Activated CD4-positive, alpha-beta T cell treated with anti-CD3 and anti-CD28 coated beads, Interleukin-2, amount 50 U/mL, for 4 hours (primary cell): ENCODE data around the gene DUOX2.
"Not testable (repeated sequence)": the region's sequence is repeated elsewhere in the genome, so short reads cannot be mapped to it uniquely, and the experiment has no call there.

Experiments
- DNase-seq, 2 experiments: peaks; one replicate each; pipeline ENCODE4 v3.0.0-alpha.2; 2020

Gene DUOX2

DNA sequence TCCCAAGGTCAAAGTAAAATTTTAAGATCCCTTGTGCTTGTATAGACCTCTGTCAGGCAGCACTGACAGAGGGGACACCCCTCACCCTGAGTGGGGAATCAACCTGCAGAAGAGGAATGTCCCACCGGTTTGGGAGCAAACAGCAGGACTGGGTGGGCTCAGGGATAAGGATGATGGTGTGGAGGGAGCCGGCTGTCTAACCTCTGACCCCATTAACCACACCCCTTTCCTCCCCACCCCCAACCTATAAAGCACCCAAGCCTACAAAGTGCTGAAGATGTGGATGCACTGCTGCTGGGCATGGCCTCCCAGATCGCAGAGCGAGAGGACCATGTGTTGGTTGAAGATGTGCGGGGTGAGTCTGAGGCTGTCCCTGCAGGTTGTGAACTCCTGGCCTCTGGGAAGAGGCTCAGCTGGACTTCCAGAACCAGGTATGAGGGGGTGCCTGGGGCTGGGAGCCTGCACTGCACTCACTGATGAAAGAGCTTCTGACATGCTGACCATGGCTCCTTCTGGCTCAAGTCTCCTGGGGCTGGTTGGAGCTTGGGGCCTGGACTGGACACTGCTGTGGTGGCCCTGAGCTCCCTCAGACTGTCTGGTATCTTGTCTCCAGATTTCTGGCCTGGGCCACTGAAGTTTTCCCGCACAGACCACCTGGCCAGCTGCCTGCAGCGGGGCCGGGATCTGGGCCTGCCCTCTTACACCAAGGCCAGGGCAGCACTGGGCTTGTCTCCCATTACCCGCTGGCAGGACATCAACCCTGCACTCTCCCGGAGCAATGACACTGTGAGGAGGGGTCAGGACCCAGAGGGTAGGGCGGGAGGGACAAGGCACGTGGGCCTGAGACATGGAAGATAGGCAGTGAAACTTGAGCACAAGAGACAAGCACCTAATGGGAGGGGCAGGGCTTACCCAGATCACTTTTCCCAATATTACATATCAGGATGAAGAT, 25.1 kb upstream of the DUOX2 start:
- DNase-seq: no peak

DNA sequence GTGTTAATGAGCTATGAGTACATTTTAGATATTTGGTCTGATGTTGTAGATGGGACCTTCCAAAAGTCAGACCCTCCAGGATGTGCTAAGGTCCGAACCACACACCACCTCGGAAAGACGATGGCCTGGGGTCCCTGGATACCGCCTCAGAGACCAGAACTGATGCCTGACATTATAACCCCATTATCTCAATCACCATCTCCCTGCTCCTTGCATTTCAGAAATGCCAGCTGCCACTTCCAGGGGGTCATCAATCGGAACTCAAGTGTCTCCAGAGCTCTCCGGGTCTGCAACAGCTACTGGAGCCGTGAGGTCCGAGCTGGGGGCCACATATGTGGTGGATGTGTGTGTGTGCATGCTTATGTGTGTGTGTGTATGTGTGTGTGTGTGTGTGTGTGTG, 23.7 kb upstream of the DUOX2 start:
- no peak for DNase-seq

DNA sequence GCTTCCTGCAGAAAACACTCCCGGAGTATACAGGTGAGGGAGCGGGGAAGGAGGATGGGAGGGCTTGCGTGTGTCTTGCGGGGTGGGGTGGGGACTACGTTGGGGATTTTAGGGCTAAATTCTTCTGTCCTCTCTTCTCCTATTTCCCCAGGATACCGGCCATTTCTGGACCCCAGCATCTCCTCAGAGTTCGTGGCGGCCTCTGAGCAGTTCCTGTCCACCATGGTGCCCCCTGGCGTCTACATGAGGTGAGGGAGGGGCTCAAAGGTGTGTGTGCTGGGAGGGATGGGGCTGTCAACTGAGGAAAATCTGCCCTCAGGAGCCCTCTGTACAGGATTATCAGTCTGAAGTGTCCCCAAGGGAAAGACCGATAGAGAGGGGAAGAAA, 22.4 kb upstream of the DUOX2 start:
- DNase-seq: no peak

- not testable (repeated sequence) for DNase-seq
Observed at GRCh38 chr15:45135705-45136377, 21.9 kb upstream of the DUOX2 start.

- DNase-seq: no peak
Observed at GRCh38 chr15:45134682-45135604, 21.0 kb upstream of the DUOX2 start.

GRCh38 chr15:45134046-45134445, 20.1 kb upstream of the DUOX2 start:
- DNase-seq: no peak

DNA sequence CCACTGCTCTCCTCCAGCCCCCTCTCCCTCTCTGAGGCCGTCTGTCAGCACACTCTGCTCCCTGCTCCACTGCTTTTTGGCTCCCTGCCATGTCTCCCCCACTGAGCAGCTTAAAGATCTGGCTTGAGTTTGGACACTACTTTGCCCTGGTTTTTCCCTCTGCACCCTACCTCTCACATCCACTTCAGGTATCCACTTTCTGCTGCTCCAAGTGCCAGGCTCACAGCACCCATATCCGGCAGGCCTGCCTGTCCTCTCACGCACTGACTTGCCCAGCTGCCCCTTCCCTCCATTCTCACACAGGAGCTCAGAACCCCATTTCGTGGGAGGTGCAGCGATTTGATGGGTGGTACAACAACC, 19.6 kb upstream of the DUOX2 start:
- no peak for DNase-seq

GRCh38 chr15:45132844-45133560, 19.0 kb upstream of the DUOX2 start:
- no peak for DNase-seq

DNA sequence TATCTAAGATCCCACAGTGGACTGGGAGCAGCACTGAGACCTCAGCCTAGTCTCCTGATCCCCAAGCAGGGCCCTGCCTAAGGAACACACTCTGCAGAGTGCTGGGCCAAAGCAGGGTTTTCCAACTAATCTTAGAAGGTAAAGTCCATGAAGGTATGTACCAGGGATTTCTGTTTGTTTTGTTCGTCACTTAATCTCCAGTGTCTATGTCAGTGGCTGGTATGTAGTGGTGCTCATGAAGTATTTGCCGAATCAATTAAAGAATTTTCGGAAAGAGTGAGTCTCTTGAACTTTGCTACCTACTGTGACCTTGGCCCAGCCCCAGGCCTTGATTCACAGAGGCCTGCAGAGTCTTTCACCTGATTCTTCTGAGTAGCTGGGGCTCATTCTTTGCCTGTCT, 17.5 kb upstream of the DUOX2 start:
- no peak for DNase-seq

GRCh38 chr15:45130291-45131000, 16.5 kb upstream of the DUOX2 start:
- DNase-seq: no peak

DNA sequence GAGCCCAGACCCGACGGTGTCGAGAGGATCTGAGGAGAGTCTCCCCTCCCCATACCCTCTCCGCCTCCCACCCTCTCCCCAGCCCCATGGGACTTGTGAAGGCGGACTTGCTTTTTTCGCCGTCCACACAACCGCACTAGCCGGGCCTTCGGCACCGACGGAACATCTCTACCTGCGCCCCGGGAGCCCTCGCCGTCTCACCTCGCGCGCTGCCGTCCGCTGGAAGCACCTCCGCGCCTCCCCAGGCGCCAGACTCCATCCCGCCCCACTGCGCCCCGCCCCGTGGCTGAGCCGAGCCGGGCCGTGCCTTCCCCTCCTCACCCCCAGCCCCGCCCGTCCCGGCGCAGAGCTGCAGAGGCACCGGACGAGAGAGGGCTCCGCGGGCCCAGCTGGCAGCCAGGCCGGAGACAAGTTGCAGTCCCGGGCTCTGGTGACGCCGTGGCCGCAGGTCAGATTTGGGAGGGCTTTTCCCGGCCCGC, 15.7 kb upstream of the DUOX2 start, which contains the start of the genes DUOX1 and DUOXA1:
DUOX1 (plus strand) TSS at position 344 of the 479 bp plus-strand sequence. CDS start 1,973 bp downstream, outside the sequence.
DUOXA1 (minus strand) TSS at position 229 of the 479 bp plus-strand sequence. CDS start 6,865 bp downstream, outside the sequence.
- peak in 1 of 2 experiments; percentile 23 for DNase-seq

DNA sequence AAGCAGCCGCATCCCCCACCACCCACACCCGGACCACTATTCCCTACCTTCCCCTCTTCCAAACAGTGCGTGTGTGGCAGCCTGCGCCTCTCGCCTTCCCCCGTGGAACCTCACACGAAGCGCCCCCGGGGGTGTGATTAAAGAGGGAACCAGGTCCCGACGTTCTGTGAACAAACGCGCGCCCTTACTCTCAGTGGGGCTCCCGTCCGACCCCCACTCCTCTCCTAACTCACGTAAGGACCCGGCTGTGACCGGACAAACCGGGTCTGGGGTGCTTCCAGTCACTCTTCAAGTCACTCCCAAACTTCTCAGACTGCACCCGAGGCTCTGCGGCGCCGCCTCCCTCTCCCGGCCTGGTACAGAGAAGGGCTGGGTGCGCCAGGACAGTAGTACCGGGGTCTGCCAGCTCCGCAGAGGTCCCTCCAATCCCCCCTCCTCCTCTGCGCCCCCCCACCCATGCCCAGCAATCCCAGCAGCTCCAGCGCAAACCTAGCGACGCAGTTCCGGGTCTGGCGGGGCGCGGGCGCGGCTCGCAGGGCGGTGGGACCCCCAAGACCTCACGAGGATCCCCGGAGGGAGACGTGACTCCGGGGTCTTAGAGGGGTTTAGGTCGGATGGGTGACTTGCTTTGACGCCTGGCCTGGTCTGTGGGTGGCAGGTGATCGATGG, 15.1 kb upstream of the DUOX2 start:
- no peak for DNase-seq

DNA sequence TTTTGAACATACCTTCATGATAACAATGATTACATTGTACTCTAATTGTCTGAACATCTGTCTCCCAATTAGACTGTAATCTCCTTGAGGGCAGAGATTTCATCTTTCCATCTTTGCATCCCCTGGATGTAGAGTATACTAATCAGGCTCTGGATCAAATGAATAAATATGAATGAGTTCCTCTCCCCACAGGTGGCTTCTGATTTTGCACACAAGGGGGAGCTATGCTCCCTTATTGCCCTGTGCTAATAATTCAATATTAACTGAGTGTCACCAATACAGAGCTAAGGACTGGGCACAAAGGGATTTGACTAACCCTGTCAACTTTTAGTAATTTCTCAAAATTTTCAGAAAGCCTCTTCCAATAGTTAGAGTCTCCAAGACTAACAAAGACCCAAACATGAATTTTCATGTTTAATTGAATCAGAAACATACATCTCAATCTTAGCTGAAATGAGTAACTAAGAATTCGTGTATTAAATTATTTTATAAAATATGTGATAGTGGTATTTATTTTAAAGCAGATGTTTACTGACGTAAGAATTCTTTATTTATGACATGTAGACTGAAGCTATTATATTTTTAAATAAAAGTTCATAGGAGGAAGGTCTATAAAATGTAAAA, 12.7 kb upstream of the DUOX2 start:
- peak; percentile 41 to 45 for DNase-seq

DNA sequence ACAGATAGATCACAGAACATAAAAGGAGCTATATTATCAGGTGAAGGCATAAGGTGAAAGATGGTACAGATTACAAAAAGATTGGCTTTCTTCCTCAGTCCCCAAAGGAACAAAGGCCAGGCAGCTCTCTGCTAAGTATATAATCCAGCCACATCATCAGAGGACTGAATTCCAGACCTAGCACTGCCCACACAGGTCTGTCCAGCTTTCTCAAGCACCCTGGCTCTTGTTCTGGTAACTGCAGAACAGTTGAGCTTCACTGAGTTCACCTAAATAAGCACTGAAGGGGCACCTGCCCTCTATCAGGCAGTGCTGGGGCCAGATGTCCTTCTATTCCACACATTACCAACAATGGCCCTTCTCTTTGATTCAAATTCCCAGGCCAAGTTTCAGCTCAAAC, 9.4 kb upstream of the DUOX2 start:
- no peak for DNase-seq

DNA sequence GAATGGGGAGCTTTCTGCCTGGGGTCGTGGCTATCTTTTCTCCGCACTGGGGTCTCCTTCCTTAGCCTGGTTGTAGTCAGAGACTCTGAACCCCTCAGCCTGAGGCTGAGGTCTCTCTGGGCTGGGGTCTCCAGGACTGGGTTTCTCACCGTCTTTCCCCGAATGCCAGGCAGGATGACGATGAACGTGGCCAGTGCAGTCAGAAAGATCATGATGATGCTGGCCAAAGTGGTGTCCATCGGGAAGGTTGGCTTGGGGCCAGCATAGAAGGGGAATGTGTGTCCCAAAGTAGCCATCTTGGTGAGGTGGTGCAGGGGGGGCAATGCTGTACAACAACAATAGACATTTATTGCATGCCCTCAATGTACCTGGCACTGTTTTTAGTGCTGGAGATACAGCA, 8.7 kb upstream of the DUOX2 start:
- no peak for DNase-seq

DNA sequence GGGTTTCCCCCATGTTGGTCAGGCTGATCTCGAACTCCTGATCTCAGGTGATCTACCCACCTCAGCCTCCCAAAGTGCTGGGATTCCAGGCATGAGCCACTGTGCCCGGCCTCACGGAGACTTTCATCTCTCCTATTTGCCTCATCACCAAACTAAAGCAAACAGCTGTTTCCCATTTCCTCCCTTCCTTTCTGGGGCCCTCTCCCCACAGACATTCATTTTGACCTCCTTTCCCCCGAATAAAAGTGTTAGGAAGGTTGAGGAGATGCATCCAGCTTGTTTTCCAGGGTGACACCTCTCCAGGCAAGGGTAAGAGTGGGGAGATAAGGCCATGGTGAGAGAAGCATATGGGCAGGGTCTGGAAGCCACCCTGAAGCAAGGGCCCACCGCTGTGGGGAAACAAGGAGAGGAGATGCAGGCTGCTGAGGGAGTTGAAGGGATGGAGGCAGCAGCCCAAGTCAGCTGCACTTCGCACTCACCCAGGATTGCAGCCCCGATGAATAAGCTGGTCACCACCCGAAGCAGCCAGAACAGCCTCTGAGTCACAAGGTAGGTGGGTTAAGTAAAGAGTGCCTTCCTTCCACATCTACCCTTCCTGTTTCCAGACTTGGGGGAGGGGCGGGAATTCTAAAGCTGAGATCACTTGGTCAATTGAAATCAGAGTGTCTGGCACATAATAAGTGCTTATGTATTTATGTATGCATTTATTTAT, 7.9 kb upstream of the DUOX2 start:
- DNase-seq: no peak

DNA sequence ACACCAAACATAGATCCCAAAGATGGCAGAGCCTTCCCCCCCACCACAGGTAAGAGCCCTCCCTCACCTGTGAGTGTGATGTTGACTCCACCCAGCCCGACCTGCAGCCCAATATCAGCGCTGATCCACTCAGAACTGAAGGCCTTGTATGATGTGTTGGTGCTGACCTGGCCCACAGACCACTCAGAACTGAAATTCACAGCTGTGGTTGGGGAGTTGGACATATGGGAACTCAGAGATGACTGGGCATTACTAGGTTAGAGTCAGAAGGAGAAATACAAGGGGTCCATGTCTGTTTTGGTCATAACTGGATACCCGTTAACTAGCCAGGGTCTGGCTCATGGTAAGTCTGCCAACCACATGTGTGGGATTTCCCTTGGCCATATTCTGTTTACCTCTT, 7.0 kb upstream of the DUOX2 start:
- DNase-seq: no peak

DNA sequence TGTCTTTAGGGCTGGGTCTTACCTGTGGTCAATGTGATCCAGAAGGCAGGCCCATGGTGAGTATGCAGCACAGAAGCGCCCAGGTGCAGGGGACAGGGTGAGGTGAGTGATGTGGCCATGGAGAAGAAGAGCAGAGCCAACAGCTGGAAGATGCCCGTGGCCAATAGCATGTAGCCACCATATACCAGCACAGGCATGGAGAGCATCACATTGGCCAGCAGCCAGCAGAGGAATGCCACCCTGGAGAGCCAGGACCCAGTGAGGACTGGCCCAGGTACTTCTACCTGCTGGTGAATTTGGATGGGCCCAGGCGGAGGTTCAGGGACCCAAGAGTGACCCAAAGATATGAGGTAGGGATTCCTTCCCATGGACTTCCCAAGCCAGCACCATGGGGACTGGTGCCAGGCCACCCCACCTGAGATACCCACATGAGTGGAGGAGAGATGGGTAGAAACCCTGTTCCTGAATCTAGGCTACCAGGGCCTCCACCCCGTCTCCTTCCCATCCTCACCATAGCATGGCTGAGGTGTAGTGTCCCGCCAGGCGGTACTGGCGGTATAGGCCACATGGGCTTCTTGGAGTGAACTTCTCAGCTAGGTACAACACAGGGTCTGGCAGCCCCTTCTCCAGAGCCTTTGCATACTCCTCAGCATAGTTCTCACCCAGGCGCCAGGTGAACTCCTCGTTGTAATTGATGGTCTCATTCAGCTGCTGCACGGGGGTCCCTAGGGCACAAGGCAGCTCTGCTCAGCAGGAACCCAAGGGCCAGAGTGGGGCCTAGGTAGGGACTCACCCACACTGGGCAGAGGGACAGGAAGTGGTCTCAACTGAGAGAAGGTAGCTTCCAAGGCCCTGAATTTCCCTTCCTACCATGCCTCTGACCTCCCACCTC, 6.4 kb upstream of the DUOX2 start:
- no peak for DNase-seq

DNA sequence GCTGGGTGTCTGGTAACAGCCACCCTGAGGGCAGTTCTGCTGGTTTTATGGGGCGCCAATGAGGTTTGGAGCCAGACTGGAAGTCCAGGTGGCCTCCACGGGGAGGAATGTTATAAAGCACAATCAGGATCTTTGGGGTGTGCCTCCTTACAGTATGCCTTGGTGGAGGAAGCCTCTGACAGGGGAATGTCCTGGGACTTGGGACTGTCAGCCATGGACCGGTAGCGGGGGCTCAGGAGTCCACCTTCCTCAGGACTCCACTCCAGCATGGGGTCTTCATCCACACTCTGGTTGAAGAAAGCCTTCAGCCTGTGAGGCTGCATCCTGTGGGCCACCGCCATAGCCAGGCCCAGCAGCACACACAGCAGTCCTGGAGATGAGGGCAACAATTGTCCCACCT, 5.0 kb upstream of the DUOX2 start:
- no peak for DNase-seq
